ENCODE data around the gene SPRYD3.
"Not testable (repeated sequence)": the region's sequence is repeated elsewhere in the genome, so short reads cannot be mapped to it uniquely, and the experiment has no call there.

SPRYD3 gene

DNA sequence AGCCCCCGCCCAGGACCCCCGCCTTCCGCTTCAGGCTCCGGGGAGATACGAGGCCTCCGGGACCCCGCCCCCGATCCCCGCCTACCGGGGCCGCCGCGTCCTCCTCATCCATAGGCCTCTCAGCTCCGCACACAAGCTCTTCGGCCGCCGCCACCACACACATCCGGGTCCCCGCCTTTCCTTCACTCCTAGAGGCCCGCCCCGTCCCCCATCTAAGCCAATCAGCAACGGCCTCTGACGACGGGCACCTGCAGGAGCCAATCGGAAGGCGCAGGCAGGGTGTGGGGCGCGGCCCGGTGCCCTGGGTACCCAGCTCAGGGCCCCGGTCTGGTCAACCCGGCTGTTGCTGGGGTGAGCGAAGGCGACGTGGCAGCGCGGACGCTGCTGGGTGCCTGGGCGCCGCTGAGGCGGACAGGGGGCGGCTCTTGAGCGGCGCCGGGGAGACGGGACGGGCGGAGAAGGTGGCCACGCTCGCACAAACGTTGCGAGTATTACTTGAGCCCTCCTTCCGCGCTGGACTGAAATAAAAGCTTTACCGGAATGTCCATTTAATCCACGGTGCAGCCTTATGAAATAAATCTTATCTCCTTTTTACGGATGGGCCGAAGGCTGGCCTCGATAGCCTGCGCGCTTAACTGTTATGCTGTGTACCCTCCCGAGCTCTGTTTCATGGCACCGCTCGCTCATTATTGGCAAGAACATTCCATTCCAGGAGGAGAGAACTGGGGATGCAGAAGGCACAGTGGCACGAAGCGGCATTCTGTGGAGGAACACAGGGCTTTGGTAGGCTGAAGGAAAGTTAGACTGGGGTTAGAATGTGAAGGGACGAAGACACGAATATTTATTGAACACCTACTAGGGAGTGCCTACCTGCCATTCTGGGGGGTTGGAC, at the start of gene SPRYD3:
TSS of gene SPRYD3 (minus strand) at position 165 of the 892 bp plus-strand sequence. CDS start at position 108, 57 bp downstream.
- DNase-seq (ENCODE audit: low read depth in 2 of 2), result peak; percentile 92 to 93

GRCh38 chr12:53127169-53127568, 48.0 kb upstream of the SPRYD3 start:
- no peak for DNase-seq (ENCODE audit: low read depth in 2 of 2)

DNA sequence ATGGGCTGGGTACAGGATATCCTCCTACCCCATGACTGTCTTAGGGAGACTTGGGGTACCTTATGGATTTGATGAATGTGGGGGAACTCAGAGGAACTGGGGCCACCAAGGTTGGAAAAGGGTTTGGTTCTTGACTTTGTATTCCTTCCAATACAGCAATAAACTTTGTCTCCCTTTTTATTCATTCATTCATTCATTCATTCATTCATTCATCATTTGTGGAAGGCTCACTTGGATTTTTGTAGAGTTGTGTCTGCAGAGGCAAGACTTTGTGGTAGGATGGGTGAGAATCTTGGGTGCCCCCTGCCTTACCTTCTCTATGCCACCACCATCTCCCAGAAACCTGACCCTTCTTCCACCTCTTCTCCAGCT, 45.1 kb upstream of the SPRYD3 start:
- no peak for DNase-seq (ENCODE audit: low read depth in 2 of 2)

- no peak for DNase-seq (ENCODE audit: low read depth in 2 of 2)
Observed at GRCh38 chr12:53123578-53124351, 44.6 kb upstream of the SPRYD3 start.

GRCh38 chr12:53122961-53123468, 43.8 kb upstream of the SPRYD3 start:
- DNase-seq (ENCODE audit: low read depth in 2 of 2), result no peak

DNA sequence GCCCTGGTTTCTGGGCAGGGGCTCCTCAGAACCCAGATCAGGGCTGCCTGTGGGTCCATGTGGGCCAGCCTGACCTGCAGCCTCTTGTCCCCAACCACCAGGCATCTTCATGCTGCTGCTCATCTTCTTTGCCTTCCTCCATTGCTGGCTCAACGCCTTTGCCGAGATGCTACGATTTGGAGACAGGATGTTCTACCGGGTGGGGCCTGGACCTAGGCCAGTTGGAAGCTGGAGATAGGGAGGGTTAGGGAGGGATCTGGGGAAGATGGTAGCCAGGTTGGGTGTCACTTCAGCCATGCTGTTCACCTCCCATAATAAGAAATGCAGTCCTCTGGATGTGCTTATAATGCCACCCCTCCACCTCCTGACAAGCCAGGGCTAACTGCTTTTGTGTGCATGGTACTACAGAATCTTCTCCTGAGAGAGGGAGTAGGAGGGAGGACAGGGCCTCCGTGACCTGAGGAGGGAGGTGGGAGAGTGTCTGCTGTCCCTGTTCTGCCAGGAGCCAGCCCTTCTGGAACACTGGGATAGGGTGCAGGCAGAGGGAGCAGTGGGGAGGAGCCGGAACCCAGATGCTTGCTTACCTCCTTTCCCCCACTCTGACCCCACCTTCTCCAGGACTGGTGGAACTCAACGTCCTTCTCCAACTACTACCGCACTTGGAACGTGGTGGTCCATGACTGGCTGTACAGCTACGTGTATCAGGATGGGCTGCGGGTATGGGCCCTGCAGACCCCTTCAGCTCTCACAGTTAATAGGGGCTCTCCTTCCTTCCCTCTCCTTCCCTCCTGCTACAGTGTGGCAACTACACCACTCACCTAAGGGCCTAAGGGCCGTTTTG, 41.7 kb upstream of the SPRYD3 start:
- DNase-seq (ENCODE audit: low read depth in 2 of 2), result no peak

- no peak for DNase-seq (ENCODE audit: low read depth in 2 of 2)
Observed at GRCh38 chr12:53118751-53119300, 39.6 kb upstream of the SPRYD3 start.

DNA sequence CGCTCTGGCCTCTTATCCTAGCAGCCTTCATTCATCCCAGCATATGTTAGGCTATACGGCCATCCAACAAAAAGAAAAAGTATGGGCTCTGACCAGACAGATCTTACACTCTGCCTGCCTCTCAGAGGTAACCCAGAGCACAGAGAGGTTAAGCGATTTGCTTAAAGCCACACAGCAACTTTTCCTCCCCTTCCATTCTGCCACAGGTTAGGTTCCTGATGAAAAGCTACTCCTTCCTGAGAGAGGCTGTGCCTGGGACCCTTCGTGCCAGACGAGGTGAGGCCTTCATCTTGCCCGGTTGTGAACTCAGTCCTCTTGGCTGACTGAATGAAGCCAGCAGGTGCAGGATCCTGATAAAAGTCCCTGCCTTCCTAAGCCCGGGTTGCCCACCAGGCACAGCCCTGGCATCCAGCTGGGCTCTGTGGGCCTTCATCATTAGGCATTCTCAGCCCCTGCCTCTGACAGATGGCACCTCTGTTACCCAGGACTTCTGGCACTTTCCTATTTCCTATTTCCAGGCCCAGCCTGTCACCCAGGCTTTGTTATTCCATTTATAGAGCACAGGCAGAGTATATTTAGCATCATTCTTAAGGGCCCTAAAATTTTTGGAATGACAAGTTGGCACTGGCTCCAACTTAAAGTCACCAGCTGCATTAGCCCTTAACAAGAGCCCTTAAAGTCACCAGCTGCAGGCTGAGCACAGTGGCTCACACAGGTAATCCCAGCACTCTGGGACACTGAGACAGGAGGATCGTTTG, 36.9 kb upstream of the SPRYD3 start:
- no peak for DNase-seq (ENCODE audit: low read depth in 2 of 2)

DNA sequence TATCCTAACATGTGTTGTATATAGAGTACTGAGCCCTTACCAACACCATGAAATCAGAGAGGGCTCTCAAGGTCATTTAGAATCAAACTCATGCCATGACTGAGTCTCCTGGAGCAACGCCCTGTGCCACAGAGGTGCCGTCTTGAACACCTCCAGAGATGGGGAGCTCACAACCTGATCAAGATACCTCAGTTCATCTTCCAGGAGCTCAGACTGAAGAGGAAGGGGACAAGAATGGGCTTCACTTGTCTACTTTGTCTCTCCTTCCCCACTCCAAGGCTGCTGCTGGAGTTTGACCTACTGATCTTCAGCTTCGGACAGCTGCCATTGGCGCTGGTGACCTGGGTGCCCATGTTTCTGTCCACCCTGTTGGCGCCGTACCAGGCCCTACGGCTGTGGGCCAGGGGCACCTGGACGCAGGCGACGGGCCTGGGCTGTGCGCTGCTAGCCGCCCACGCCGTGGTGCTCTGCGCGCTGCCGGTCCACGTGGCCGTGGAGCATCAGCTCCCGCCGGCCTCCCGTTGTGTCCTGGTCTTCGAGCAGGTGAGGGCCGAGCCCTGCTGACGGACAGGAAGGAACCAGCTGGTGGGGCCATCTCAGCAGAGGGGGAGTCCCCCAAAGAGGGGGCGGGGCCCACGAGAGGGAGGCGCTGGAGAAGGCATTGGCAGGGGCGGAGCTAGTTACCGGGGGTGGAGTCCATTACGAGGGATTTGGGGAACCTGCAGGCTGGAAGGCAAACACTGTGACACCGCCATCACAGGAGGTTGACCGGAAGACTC, 36.1 kb upstream of the SPRYD3 start:
- no peak for DNase-seq (ENCODE audit: low read depth in 2 of 2)

GRCh38 chr12:53113951-53114350, 34.8 kb upstream of the SPRYD3 start:
- no peak for DNase-seq (ENCODE audit: low read depth in 2 of 2)

- no peak for DNase-seq (ENCODE audit: low read depth in 2 of 2)
Observed at GRCh38 chr12:53113136-53113705, 34.0 kb upstream of the SPRYD3 start.

- not testable (repeated sequence) for DNase-seq (ENCODE audit: low read depth in 2 of 2)
Observed at GRCh38 chr12:53112431-53112830, 33.2 kb upstream of the SPRYD3 start.

DNA sequence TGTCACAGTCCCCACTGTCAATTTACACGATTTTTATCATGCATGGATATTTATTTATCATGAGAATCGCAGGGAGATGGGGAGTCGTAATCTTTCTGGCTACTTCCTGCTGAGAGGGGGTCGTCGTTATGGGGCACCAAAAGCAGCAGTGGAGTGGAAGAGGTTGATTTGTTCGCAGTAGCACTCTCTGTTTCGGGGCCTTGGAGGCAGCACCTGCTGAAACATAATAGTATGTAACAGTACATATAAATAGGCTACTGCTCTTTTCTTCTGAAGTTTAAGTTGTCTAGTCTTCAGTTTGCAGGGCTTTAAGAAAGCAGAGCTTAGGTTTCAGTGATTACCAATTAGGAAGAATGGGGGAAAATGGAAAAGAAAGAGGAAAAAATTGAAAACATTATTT, 27.9 kb upstream of the SPRYD3 start:
- no peak for DNase-seq (ENCODE audit: low read depth in 2 of 2)

DNA sequence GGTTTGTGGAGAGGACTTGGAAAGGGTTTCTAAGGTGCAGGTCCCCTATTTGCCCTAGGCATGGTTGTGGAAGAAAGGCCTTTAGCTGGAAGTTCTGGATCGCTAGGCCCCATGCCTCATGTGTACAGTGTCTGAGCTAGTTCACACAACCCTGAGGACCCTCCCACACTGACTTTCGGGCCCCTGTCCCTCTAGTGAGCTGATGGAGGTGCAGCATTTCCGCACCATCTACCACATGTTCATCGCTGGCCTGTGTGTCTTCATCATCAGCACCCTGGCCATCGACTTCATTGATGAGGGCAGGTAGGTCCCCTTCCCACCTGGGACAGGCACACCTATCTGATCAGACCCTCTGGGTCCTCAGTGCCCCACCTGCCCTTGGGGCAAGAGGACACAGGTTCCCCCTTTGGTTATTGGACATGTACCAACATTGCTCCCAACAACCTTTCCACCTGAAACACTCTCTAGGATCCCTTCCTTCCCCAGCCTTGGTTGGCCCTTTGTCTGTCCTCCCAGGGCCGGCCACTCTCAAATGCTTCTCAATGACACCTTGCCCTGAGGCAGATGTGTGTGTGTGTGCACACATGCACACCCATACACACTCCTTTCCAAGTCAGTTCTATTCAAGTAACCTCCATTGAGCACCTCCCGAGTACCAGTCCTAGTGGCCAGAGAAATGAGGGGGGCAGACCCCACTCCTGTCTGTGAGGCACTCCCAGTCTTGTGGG, 26.7 kb upstream of the SPRYD3 start:
- DNase-seq (ENCODE audit: low read depth in 2 of 2), result no peak

GRCh38 chr12:53105256-53105655, 26.1 kb upstream of the SPRYD3 start:
- DNase-seq (ENCODE audit: low read depth in 2 of 2), result no peak

- DNase-seq (ENCODE audit: low read depth in 2 of 2), result no peak
Observed at GRCh38 chr12:53103860-53104305, 24.7 kb upstream of the SPRYD3 start.

DNA sequence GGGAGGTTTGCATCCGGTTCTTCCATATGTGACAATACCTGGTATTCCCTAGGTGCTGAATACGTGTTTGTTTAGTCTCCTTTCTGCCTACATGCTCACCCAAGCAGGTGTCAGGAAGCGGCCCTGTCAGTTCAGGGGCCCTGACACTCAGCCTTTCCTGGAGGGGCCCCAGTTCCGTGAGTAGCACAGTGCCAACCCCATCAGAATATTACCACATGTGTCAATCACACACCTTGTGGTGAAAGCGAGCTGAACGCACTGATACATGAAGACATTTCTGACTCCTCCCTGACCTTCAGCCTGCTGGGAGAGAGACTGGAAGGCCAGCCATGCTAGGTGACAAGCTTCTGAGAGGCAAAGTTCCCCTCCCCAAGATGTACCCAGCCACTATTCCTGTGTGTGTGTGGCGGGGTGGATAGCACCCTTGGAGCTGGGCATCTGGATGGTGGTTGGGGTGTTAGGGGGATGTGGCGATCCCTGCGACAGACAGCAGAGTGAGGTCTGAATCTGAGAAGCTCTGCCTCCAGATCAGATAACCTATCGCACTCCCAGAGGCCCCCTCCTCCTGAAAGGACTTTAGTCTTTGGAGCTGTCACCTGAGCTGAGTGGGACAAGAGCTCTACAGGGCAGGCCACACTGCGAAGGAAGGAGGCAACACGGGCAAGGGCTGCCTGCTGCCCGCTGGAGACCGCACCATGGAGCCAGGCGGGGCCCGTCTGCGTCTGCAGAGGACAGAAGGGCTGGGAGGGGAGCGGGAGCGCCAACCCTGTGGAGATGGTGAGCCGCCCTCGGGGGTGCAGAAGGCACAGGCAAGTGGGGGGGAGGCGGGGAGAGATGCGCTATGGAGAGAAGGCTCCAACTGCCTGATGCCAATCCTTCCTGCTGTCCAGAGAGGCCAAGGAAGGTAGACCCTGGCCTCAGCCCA, 24.0 kb upstream of the SPRYD3 start, which contains the start of gene SOAT2:
TSS of gene SOAT2 (plus strand) at position 604 of the 925 bp plus-strand sequence. CDS start at position 696, 92 bp downstream.
- DNase-seq (ENCODE audit: low read depth in 2 of 2), result peak; percentile 38 to 41

All from stimulated activated CD8-positive, alpha-beta memory T cell treated with anti-CD3 and anti-CD28 coated beads, Interleukin-7, amount 100 ng/mL, for 4 hours (primary cell).